Effector memory CD4-positive, alpha-beta T cell (primary cell): Measurements from ENCODE around the gene NT5DC4.
A peak's percentile ranks its signal among the peaks of the same experiment; 100 is the strongest.

ENCODE experiments used
- DNase-seq, 3 donors: peaks; one replicate each; pipeline ENCODE4 v3.0.0-alpha.2; 2020
- H3K27ac ChIP-seq: 2 replicates; pipeline ENCODE4 v1.7.0; 2013; ENCODE audit warnings: mild to moderate bottlenecking, low read length, moderate library complexity; ENCODE audit not compliant: insufficient read depth, poor library complexity, severe bottlenecking
- H3K27me3 ChIP-seq: replicated peaks from 2 replicates; pipeline ENCODE4 v1.7.0; 2013; ENCODE audit warnings: mild to moderate bottlenecking, low read length; ENCODE audit not compliant: insufficient read depth, control insufficient read depth, poor library complexity, severe bottlenecking
- H3K36me3 ChIP-seq: 2 replicates; pipeline ENCODE4 v1.7.0; 2013; ENCODE audit warnings: mild to moderate bottlenecking, low read length, moderate library complexity; ENCODE audit not compliant: control insufficient read depth, insufficient read depth
- H3K4me1 ChIP-seq: 2 replicates; pipeline ENCODE4 v1.7.0; 2013; ENCODE audit warnings: low read length, mild to moderate bottlenecking; ENCODE audit not compliant: control insufficient read depth, insufficient read depth, poor library complexity, severe bottlenecking
- H3K4me3 ChIP-seq: 2 replicates; pipeline ENCODE4 v1.7.0; 2013; ENCODE audit warnings: low read length, low read depth, mild to moderate bottlenecking; ENCODE audit not compliant: insufficient read depth, poor library complexity, severe bottlenecking
- H3K9me3 ChIP-seq: 2 replicates; pipeline ENCODE4 v1.7.0; 2013; ENCODE audit warnings: mild to moderate bottlenecking, low read length, moderate library complexity; ENCODE audit not compliant: control insufficient read depth

The NT5DC4 gene

DNA sequence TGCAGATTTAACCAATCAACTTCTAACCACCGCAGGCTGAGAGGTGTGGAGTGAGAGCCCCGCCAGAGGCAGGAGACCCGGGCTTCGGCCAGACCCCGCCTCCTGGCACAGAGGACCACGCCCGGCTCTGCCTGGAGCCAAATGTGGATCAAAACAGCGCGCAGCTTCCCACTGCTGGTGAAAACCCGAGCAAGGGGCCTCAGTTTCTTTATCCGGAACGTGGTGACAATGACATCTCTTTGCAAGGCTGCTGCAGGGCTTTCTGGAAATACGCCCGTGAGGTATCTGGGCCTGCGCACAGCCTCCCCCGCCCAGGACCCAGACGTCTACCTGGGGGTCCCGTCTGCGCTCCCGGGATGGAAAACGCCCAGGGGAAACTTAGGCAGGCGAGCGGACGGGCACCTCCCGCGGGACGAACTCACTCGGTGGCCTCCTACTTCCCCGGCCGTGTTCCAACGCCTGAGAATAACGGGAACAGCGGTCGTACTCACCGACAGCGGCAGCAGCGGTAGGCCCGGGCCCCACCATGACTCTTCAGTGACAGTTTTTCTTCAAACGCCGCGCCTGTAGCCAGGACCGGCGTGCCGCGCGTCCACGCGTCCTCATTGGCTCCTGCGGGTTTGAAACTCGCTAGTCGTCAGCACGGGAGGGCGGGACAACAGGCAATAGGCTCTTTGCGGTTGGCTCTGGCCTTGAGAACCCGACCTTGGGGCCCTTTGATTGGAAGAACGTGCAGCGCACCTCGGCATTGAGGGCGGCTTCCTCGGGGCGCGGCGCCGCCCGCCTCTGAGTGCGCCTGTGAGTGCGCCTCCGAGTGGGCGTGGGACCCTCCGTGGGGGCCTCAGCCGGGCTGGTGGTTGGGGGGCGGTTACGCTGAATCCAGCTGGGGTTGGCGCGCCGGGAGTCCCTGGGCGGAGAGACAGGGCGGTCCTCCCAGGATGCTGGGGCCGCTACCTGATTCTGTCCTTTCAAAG, 43.5 kb downstream of the NT5DC4 start, which contains the start of gene CKAP2L:
Gene CKAP2L (minus strand): TSS at position 539 of the 974 bp plus-strand sequence. CDS start 11 bp downstream, at position 528.
- H3K27ac ChIP-seq = peak within 1 kb of the TSS; percentile 55
- no peaks in the 10 kb centered on the region for H3K9me3 ChIP-seq
- H3K27me3 ChIP-seq = no peaks in the 10 kb centered on the region
- peak within 1 kb of the TSS; percentile 84 for H3K4me3 ChIP-seq
- H3K4me1 ChIP-seq = peaks cover 8% of the 10 kb centered on the region
- no peaks in the 10 kb centered on the region for H3K36me3 ChIP-seq
- DNase-seq = peak; percentile 89 to 95 (median 94)

GRCh38 chr2:112765251-112765650, 44.4 kb downstream of the NT5DC4 start:
- DNase-seq = no peak
- Histone ChIP-seq H3K36me3 (no peaks in the 10 kb centered on the region), H3K4me3 (peak overlapping the region; percentile 84), H3K27me3 (no peaks in the 10 kb centered on the region), H3K27ac (peak overlapping the region; percentile 55), H3K9me3 (no peaks in the 10 kb centered on the region), H3K4me1 (peaks cover 8% of the 10 kb centered on the region)

DNA sequence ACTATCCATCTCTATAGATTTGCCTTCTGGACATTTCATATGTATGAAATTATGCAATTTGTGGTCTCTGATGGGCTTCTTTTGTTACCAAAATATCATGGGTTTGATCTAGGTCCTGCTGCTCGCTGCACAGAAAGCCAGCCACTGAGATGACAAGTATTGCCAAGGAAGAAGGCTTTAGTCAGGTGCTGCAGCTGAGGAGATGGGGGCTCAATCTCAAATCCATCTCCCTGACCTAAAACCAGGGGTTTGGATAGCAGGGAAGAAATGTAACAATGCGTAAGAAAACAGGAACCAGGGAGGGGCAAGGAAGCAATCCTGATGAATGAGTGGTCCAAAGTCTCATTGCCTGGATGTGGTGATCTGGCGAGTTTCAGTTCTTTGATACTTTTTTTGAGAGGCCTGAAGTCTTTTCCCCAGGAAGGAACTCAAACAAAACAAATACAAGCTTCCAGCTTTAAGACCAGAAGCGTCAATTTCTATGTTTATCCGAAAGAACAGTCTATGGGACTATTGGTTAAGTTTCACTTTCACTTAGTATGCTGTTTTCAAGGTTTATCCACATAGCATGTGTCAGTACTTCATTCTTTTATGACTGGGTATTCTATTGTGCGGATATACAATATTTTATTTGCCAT, 47.0 kb downstream of the NT5DC4 start:
- Histone ChIP-seq H3K4me1 (peaks cover 8% of the 10 kb centered on the region), H3K36me3 (no peaks in the 10 kb centered on the region), H3K9me3 (no peaks in the 10 kb centered on the region), H3K27ac (no peak overlapping the region), H3K27me3 (no peaks in the 10 kb centered on the region), H3K4me3 (no peak overlapping the region)
- no peak for DNase-seq

GRCh38 chr2:112768432-112768831, 47.6 kb downstream of the NT5DC4 start:
- no peak overlapping the region for H3K27ac ChIP-seq
- H3K36me3 ChIP-seq = no peaks in the 10 kb centered on the region
- H3K4me3 ChIP-seq = no peak overlapping the region
- H3K4me1 ChIP-seq = peaks cover 8% of the 10 kb centered on the region
- no peaks in the 10 kb centered on the region for H3K9me3 ChIP-seq
- H3K27me3 ChIP-seq = no peaks in the 10 kb centered on the region
- no peak for DNase-seq

DNA sequence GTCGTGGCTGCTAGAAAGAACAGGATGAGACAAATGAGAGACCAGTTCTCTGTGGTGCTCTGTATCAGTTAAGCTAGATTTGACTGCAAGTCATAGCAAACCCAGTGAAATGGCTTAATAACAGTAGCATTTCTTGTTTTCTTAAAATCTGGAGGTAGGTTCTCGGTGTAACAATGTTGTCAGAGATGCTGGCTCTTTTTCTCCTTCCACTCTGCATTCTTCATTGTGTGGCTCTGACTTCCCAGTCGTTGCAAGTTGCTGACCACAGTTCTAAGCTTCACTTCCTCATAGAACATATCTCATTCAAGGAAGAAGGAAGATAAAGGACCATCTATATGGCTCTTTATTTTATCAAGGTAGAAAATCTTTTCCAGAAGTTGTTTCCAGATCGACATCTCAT, 51.5 kb downstream of the NT5DC4 start:
- Histone ChIP-seq H3K27ac (no peak overlapping the region), H3K4me1 (peaks cover 4% of the 10 kb centered on the region)

GRCh38 chr2:112772911-112773475, 52.2 kb downstream of the NT5DC4 start:
- no peak for DNase-seq
- no peaks in the 10 kb centered on the region for H3K9me3 ChIP-seq
- H3K4me1 ChIP-seq = peaks cover 4% of the 10 kb centered on the region
- no peak overlapping the region for H3K27ac ChIP-seq
- H3K4me3 ChIP-seq = no peak overlapping the region
- no peaks in the 10 kb centered on the region for H3K27me3 ChIP-seq
- no peaks in the 10 kb centered on the region for H3K36me3 ChIP-seq

More for the DNA sequence above, 51.5 kb downstream of the NT5DC4 start:
- no peaks in the 10 kb centered on the region for H3K9me3 ChIP-seq
- DNase-seq = no peak
- no peaks in the 10 kb centered on the region for H3K27me3 ChIP-seq
- no peaks in the 10 kb centered on the region for H3K36me3 ChIP-seq
- H3K4me3 ChIP-seq = no peak overlapping the region

GRCh38 chr2:112773556-112773955, 52.7 kb downstream of the NT5DC4 start:
- Histone ChIP-seq H3K4me3 (no peak overlapping the region), H3K9me3 (no peaks in the 10 kb centered on the region), H3K4me1 (peaks cover 4% of the 10 kb centered on the region), H3K27ac (no peak overlapping the region), H3K36me3 (no peaks in the 10 kb centered on the region), H3K27me3 (no peaks in the 10 kb centered on the region)
- no peak for DNase-seq

- Histone ChIP-seq H3K36me3 (no peaks in the 10 kb centered on the region), H3K4me3 (no peak overlapping the region), H3K27ac (no peak overlapping the region), H3K9me3 (no peaks in the 10 kb centered on the region), H3K27me3 (no peaks in the 10 kb centered on the region), H3K4me1 (peaks cover 4% of the 10 kb centered on the region)
- DNase-seq = no peak
These were observed 53.9 kb downstream of the NT5DC4 start for GRCh38 chr2:112774536-112775285.

- H3K36me3 ChIP-seq = no peaks in the 10 kb centered on the region
- H3K4me1 ChIP-seq = peaks cover 4% of the 10 kb centered on the region
- no peaks in the 10 kb centered on the region for H3K9me3 ChIP-seq
- no peak overlapping the region for H3K4me3 ChIP-seq
- no peaks in the 10 kb centered on the region for H3K27me3 ChIP-seq
- no peak for DNase-seq
- no peak overlapping the region for H3K27ac ChIP-seq
These were observed 55.3 kb downstream of the NT5DC4 start for GRCh38 chr2:112776113-112776512.
